CD4-positive, alpha-beta memory T cell (primary cell): ENCODE measurements around the gene PAFAH1B1. TPM values are rescaled to one million over a fixed set of nuclear protein-coding genes. Genes with fewer than 3 reads are reported as not detected.
A peak's percentile ranks its signal among the peaks of the same experiment; 100 is the strongest.

Experiments
- CTCF ChIA-PET: fragments of 350-600 bp; sonication (Branson Sonifier 250); formaldehyde crosslinking; loops from one replicate; lab custom pipeline; 2021; ENCODE audit warnings: inconsistent platforms; ENCODE audit not compliant: partially characterized antibody; lab: Charles Lee
- POLR2A ChIA-PET: fragments of 350-600 bp; sonication (Branson Sonifier 250); formaldehyde crosslinking; loops from one replicate; lab custom pipeline; 2021; ENCODE audit not compliant: partially characterized antibody; lab: Charles Lee
- DNase-seq, 5 donors: peaks; one replicate each; pipeline versions ENCODE4 v3.0.0 to v3.0.0-alpha.2; 2020 to 2022; ENCODE audit warnings: mixed read lengths in 1 of 5
- H3K27ac ChIP-seq: one replicate; pipeline ENCODE4 v1.7.0; 2013; ENCODE audit warnings: low read depth, low read length
- H3K27me3 ChIP-seq: 2 replicates; pipeline ENCODE4 v1.7.0; 2013; ENCODE audit warnings: mild to moderate bottlenecking, low read length, moderate library complexity; ENCODE audit not compliant: insufficient read depth
- H3K36me3 ChIP-seq: 2 replicates; pipeline ENCODE4 v1.7.0; 2013; ENCODE audit warnings: mild to moderate bottlenecking, low read length, moderate library complexity; ENCODE audit not compliant: insufficient read depth
- H3K4me1 ChIP-seq: 2 replicates; pipeline ENCODE4 v1.7.0; 2013; ENCODE audit warnings: mild to moderate bottlenecking, low read length, moderate library complexity; ENCODE audit not compliant: insufficient read depth
- H3K4me3 ChIP-seq, 2 donors: one replicate each; pipeline ENCODE4 v1.7.0; 2013; ENCODE audit warnings: low read length in 2 of 2, mild to moderate bottlenecking in 1 of 2
- H3K9me3 ChIP-seq, 2 donors: one replicate each; pipeline ENCODE4 v1.7.0; 2013; ENCODE audit warnings: low read length in 2 of 2, control low read depth in 1 of 2; ENCODE audit not compliant: control insufficient read depth in 1 of 2
- H3K27ac Mint-ChIP-seq, 7 donors: one replicate each; pipeline ENCODE4 v1.8.0; 2020 to 2021; ENCODE audit warnings: mixed read lengths in 7 of 7, mild to moderate bottlenecking in 6 of 7, inconsistent platforms in 3 of 7, moderate library complexity in 3 of 7
- H3K27me3 Mint-ChIP-seq, 2 donors: one replicate each; pipeline ENCODE4 v1.8.0; 2020 to 2021; ENCODE audit warnings: mixed read lengths in 2 of 2
- H3K36me3 Mint-ChIP-seq, 2 donors: one replicate each; pipeline ENCODE4 v1.8.0; 2020 to 2021; ENCODE audit warnings: mixed read lengths in 2 of 2, inconsistent platforms in 1 of 2, mild to moderate bottlenecking in 1 of 2
- H3K4me1 Mint-ChIP-seq, 4 donors: one replicate each; pipeline ENCODE4 v1.8.0; 2020 to 2021; ENCODE audit warnings: mixed read lengths in 4 of 4, mild to moderate bottlenecking in 1 of 4
- H3K4me3 Mint-ChIP-seq, 8 donors: one replicate each; pipeline ENCODE4 v1.8.0; 2020 to 2021; ENCODE audit warnings: mixed read lengths in 8 of 8, mild to moderate bottlenecking in 7 of 8, moderate library complexity in 6 of 8, inconsistent platforms in 3 of 8
- H3K9me3 Mint-ChIP-seq, 8 donors: one replicate each; pipeline ENCODE4 v1.8.0; 2020 to 2021; ENCODE audit warnings: mixed read lengths in 8 of 8, mild to moderate bottlenecking in 5 of 8, inconsistent platforms in 3 of 8, moderate library complexity in 1 of 8
- intact Hi-C: fragments of 100-400 bp; cut with micrococcal nuclease; formaldehyde crosslinking; loops from one replicate; pipeline ENCODE4 v1.15.1; 2023
- polyA plus RNA-seq, 2 donors: library from polyadenylated mRNA; unstranded; fragments of 300-500 nt; fragmentation: Illumina TruSeq; gene quantifications; one replicate each; pipeline ENCODE4 v1.2.3, GENCODE V29; 2021
- total RNA-seq, 2 experiments: library from RNA; stranded (reverse); gene quantifications; one replicate each; pipeline ENCODE4 v1.2.3, GENCODE V29; 2021

PAFAH1B1 gene
- total and polyA plus RNA-seq, 4 experiments from 2014 or later: 18.1 to 153 (median 87.8) TPM

GRCh38 chr17:2680961-2681360, 87.5 kb downstream of the PAFAH1B1 start:
- H3K4me3 ChIP-seq: no peak overlapping the region
- POLR2A ChIA-PET: no interaction called here
- Mint-ChIP-seq H3K36me3 (peaks cover 42 to 62% of the 10 kb centered on the region in 2 donors), H3K27me3 (no peaks in the 10 kb centered on the region), H3K9me3 (no peaks in the 10 kb centered on the region), H3K4me3 (no peak overlapping the region), H3K27ac (peak overlapping the region in 1 of 7 donors; percentile 29), H3K4me1 (peaks cover 0 to 3% (median 2%) of the 10 kb centered on the region in 4 donors)
- peaks cover 58% of the 10 kb centered on the region for H3K36me3 ChIP-seq
- intact Hi-C loops: no loop called here
- no peak for DNase-seq
- H3K27ac ChIP-seq: no peak overlapping the region
- no peaks in the 10 kb centered on the region for H3K27me3 ChIP-seq
- H3K4me1 ChIP-seq: no peaks in the 10 kb centered on the region
- H3K9me3 ChIP-seq: no peaks in the 10 kb centered on the region
- CTCF ChIA-PET: no interaction called here

- no peaks in the 10 kb centered on the region for H3K9me3 ChIP-seq
- H3K27me3 Mint-ChIP-seq: no peaks in the 10 kb centered on the region
- H3K27ac ChIP-seq: no peak overlapping the region
- peaks cover 58% of the 10 kb centered on the region for H3K36me3 ChIP-seq
- H3K4me3 ChIP-seq: no peak overlapping the region
- peaks cover 39 to 59% of the 10 kb centered on the region in 2 donors for H3K36me3 Mint-ChIP-seq
- DNase-seq: no peak
- POLR2A ChIA-PET: no interaction called here
- H3K27ac Mint-ChIP-seq: no peak overlapping the region
- intact Hi-C loops: no loop called here
- H3K4me3 Mint-ChIP-seq: no peak overlapping the region
- peaks cover 0 to 3% (median 2%) of the 10 kb centered on the region in 4 donors for H3K4me1 Mint-ChIP-seq
- no peaks in the 10 kb centered on the region for H3K27me3 ChIP-seq
- H3K4me1 ChIP-seq: no peaks in the 10 kb centered on the region
- CTCF ChIA-PET: no interaction called here
- no peaks in the 10 kb centered on the region for H3K9me3 Mint-ChIP-seq
These were observed 88.2 kb downstream of the PAFAH1B1 start for GRCh38 chr17:2681650-2682049.

- CTCF ChIA-PET: no interaction called here
- no peaks in the 10 kb centered on the region for H3K27me3 Mint-ChIP-seq
These were observed 88.9 kb downstream of the PAFAH1B1 start for GRCh38 chr17:2682176-2682938.

GRCh38 chr17:2683912-2684311, 90.5 kb downstream of the PAFAH1B1 start:
- Histone ChIP-seq H3K4me1 (peaks cover 6% of the 10 kb centered on the region), H3K4me3 (no peak overlapping the region), H3K27ac (no peak overlapping the region), H3K36me3 (peaks cover 48% of the 10 kb centered on the region), H3K27me3 (no peaks in the 10 kb centered on the region), H3K9me3 (no peaks in the 10 kb centered on the region)
- CTCF ChIA-PET: interaction anchor here (0.6 kb wide), 1 partner anchor 107 kb away, joined by 3 read pairs; no protein-coding TSS in a partner anchor
- POLR2A ChIA-PET: no interaction called here
- Mint-ChIP-seq H3K4me1 (peaks cover 5 to 15% (median 8%) of the 10 kb centered on the region in 4 donors), H3K4me3 (peak overlapping the region in 1 of 8 donors; percentile 20), H3K36me3 (peaks cover 38 to 54% of the 10 kb centered on the region in 2 donors), H3K27me3 (no peaks in the 10 kb centered on the region), H3K9me3 (no peaks in the 10 kb centered on the region), H3K27ac (no peak overlapping the region)
- DNase-seq: no peak
- intact Hi-C loops: no loop called here

More at GRCh38 chr17:2682176-2682938, 88.9 kb downstream of the PAFAH1B1 start:
- H3K4me3 ChIP-seq: no peak overlapping the region
- Mint-ChIP-seq H3K4me3 (no peak overlapping the region), H3K27ac (no peak overlapping the region), H3K36me3 (peaks cover 38 to 53% of the 10 kb centered on the region in 2 donors), H3K4me1 (peaks cover 0 to 3% (median 2%) of the 10 kb centered on the region in 4 donors), H3K9me3 (no peaks in the 10 kb centered on the region)
- intact Hi-C loops: no loop called here
- POLR2A ChIA-PET: no interaction called here
- H3K27me3 ChIP-seq: no peaks in the 10 kb centered on the region
- no peaks in the 10 kb centered on the region for H3K9me3 ChIP-seq
- no peak for DNase-seq
- H3K27ac ChIP-seq: no peak overlapping the region
- peaks cover 54% of the 10 kb centered on the region for H3K36me3 ChIP-seq
- no peaks in the 10 kb centered on the region for H3K4me1 ChIP-seq

GRCh38 chr17:2684549-2684948, 91.1 kb downstream of the PAFAH1B1 start:
- Mint-ChIP-seq H3K27me3 (no peaks in the 10 kb centered on the region), H3K4me1 (peaks cover 6 to 21% (median 11%) of the 10 kb centered on the region in 4 donors), H3K9me3 (no peaks in the 10 kb centered on the region), H3K27ac (peak overlapping the region in 2 of 7 donors; percentile 11 to 35), H3K36me3 (peaks cover 31 to 48% of the 10 kb centered on the region in 2 donors), H3K4me3 (no peak overlapping the region)
- Histone ChIP-seq H3K27me3 (no peaks in the 10 kb centered on the region), H3K4me3 (no peak overlapping the region), H3K36me3 (peaks cover 44% of the 10 kb centered on the region), H3K27ac (no peak overlapping the region), H3K9me3 (no peaks in the 10 kb centered on the region), H3K4me1 (peaks cover 12% of the 10 kb centered on the region)
- intact Hi-C loops: no loop called here
- no peak for DNase-seq
- CTCF ChIA-PET: interaction anchor here (3.6 kb wide), 1 partner anchor 10 kb away, joined by 14 read pairs; no protein-coding TSS in a partner anchor
- POLR2A ChIA-PET: no interaction called here

GRCh38 chr17:2685696-2686095, 92.2 kb downstream of the PAFAH1B1 start:
- H3K27ac ChIP-seq: no peak overlapping the region
- DNase-seq: no peak
- POLR2A ChIA-PET: no interaction called here
- peaks cover 14% of the 10 kb centered on the region for H3K4me1 ChIP-seq
- H3K4me1 Mint-ChIP-seq: peaks cover 6 to 21% (median 11%) of the 10 kb centered on the region in 4 donors
- H3K27ac Mint-ChIP-seq: peak overlapping the region in 1 of 7 donors; percentile 40
- CTCF ChIA-PET: interaction anchor here (3.6 kb wide), 1 partner anchor 12 kb away, joined by 14 read pairs; no protein-coding TSS in a partner anchor
- peaks cover 22 to 40% of the 10 kb centered on the region in 2 donors for H3K36me3 Mint-ChIP-seq
- no peaks in the 10 kb centered on the region for H3K9me3 Mint-ChIP-seq
- no peaks in the 10 kb centered on the region for H3K27me3 Mint-ChIP-seq
- intact Hi-C loops: no loop called here
- H3K4me3 Mint-ChIP-seq: no peak overlapping the region
- no peaks in the 10 kb centered on the region for H3K27me3 ChIP-seq
- H3K36me3 ChIP-seq: peaks cover 33% of the 10 kb centered on the region
- no peak overlapping the region for H3K4me3 ChIP-seq
- H3K9me3 ChIP-seq: no peaks in the 10 kb centered on the region

GRCh38 chr17:2687074-2687418, 93.6 kb downstream of the PAFAH1B1 start:
- H3K27me3 ChIP-seq: no peaks in the 10 kb centered on the region
- no peaks in the 10 kb centered on the region for H3K9me3 Mint-ChIP-seq
- no peak overlapping the region for H3K4me3 ChIP-seq
- H3K4me3 Mint-ChIP-seq: no peak overlapping the region
- H3K9me3 ChIP-seq: no peaks in the 10 kb centered on the region
- H3K36me3 Mint-ChIP-seq: peaks cover 11 to 26% of the 10 kb centered on the region in 2 donors
- peak overlapping the region in 3 of 7 donors; percentile 58 to 87 (median 59) for H3K27ac Mint-ChIP-seq
- H3K27ac ChIP-seq: no peak overlapping the region
- ChIA-PET CTCF (interaction anchor here (0.9 to 3.6 kb wide), 3 partner anchors 11 to 91 kb away, joined by 3 to 14 read pairs (median 3); no protein-coding TSS in a partner anchor), POLR2A (interaction anchor here (0.7 to 1.4 kb wide), 4 partner anchors 21 to 106 kb away, joined by 3 to 7 read pairs (median 4); no protein-coding TSS in a partner anchor)
- no peak for DNase-seq
- H3K27me3 Mint-ChIP-seq: no peaks in the 10 kb centered on the region
- H3K36me3 ChIP-seq: peaks cover 22% of the 10 kb centered on the region
- H3K4me1 Mint-ChIP-seq: peaks cover 6 to 21% (median 11%) of the 10 kb centered on the region in 4 donors
- intact Hi-C loops: no loop called here
- peaks cover 14% of the 10 kb centered on the region for H3K4me1 ChIP-seq
